K562 (cell line): Measurements from ENCODE around the gene MRPS5. TPM values are rescaled to one million over a fixed set of nuclear protein-coding genes. Genes with fewer than 3 reads are reported as not detected.

ENCODE experiments used
- ATAC-seq: fragments of 200-7000 bp; cut with Tn5 transposase; 3 replicates; pipeline ENCODE4 v1.9.1; 2020; ENCODE audit warnings: moderate library complexity
- BruUV-seq: library from RNA; stranded (reverse); fragments of 400-500 nt; replicated peaks from 2 replicates; lab custom pipeline; 2021; lab: Mats Ljungman, UMichigan
- CTCF ChIA-PET: fragments of 300-600 bp; formaldehyde crosslinking; extraction: SDS; loops from one replicate; lab custom pipeline; 2021; ENCODE audit warnings: low intra/inter-chr PET ratio; lab: Yijun Ruan, JAX
- POLR2A ChIA-PET: fragments of 300-600, 350-650 bp; sonication (Branson Sonifier 250); formaldehyde crosslinking; extraction: SDS; loops from one replicate; lab custom pipeline; 2021; ENCODE audit warnings: antibody characterized with exemption, inconsistent platforms; lab: Yijun Ruan, JAX
- DNase-seq, 4 experiments: peaks; one replicate each; pipeline versions ENCODE4 v3.0.0 to v3.0.0-alpha.2; 2011 to 2018; ENCODE audit warnings: low spot score in 3 of 4, mixed read lengths in 3 of 4; ENCODE audit errors: extremely low read depth in 1 of 4
- FAIRE-seq: peaks from 2 replicates; lab custom pipeline; 2011; peaks lifted over from hg19 to GRCh38; lab: Jason Lieb, UNC
- H2AFZ ChIP-seq: 2 replicates; pipeline ENCODE4 v1.6.0; 2011; ENCODE audit warnings: low read depth, low read length, control low read depth, inconsistent platforms
- H3K27ac ChIP-seq: fragments of 200-600 bp; 3 replicates; pipeline ENCODE4 v1.8.0; 2011; ENCODE audit warnings: low read depth, mild to moderate bottlenecking, control low read depth, inconsistent platforms, low read length, moderate library complexity, mixed read lengths; ENCODE audit errors: extremely low read depth
- H3K27me3 ChIP-seq, 2 experiments: fragments of 300-600 bp in 1 of 2; 2 replicates in 1 of 2; 3 replicates in 1 of 2; pipeline versions ENCODE4 v1.6.0 to v1.8.0; 2011; ENCODE audit warnings: inconsistent platforms in 2 of 2, low read length in 2 of 2, mild to moderate bottlenecking in 1 of 2, mixed read lengths in 1 of 2, moderate library complexity in 1 of 2; ENCODE audit not compliant: control insufficient read depth in 2 of 2, insufficient read depth in 2 of 2
- H3K36me3 ChIP-seq: fragments of 300-600 bp; 3 replicates; pipeline ENCODE4 v1.8.0; 2011; ENCODE audit warnings: mild to moderate bottlenecking, low read length, inconsistent platforms; ENCODE audit not compliant: control insufficient read depth, insufficient read depth
- H3K4me1 ChIP-seq, 2 experiments: fragments of 200-600 bp in 1 of 2; replicated peaks in 1 of 2; 2 replicates in 1 of 2; 3 replicates in 1 of 2; pipeline versions ENCODE4 v1.5.1 to v1.8.0; 2011; ENCODE audit warnings: inconsistent platforms in 2 of 2, low read length in 2 of 2, mild to moderate bottlenecking in 1 of 2, mixed read lengths in 1 of 2, moderate library complexity in 1 of 2; ENCODE audit not compliant: control insufficient read depth in 2 of 2, insufficient read depth in 2 of 2
- H3K4me2 ChIP-seq: 2 replicates; pipeline ENCODE4 v1.6.1; 2011; ENCODE audit warnings: low read length, control low read depth, inconsistent platforms, mixed read lengths; ENCODE audit not compliant: insufficient read depth
- H3K4me3 ChIP-seq: fragments of 200-600 bp; sonication (generic), shearing (Covaris generic); 2 replicates; pipeline ENCODE4 v1.5.1; 2016; ENCODE audit warnings: control low read depth, inconsistent platforms
- H3K79me2 ChIP-seq: fragments of 200-600 bp; 3 replicates; pipeline ENCODE4 v1.8.0; 2011; ENCODE audit warnings: low read length, inconsistent platforms; ENCODE audit not compliant: control insufficient read depth, insufficient read depth
- H3K9ac ChIP-seq, 2 experiments: 2 replicates each; pipeline versions ENCODE4 v1.6.0 to v1.6.1; 2011; ENCODE audit warnings: low read depth in 2 of 2, low read length in 2 of 2, control low read depth in 1 of 2, inconsistent platforms in 1 of 2, mild to moderate bottlenecking in 1 of 2, mixed read lengths in 1 of 2; ENCODE audit not compliant: insufficient read depth in 1 of 2
- H3K9me1 ChIP-seq: one replicate; pipeline ENCODE4 v1.6.0; 2011; ENCODE audit warnings: inconsistent platforms, mild to moderate bottlenecking, low read length, moderate library complexity; ENCODE audit not compliant: control insufficient read depth, insufficient read depth
- H3K9me3 ChIP-seq: replicated peaks from 2 replicates; pipeline ENCODE4 v1.5.1; 2011; ENCODE audit warnings: low read depth, low read length, inconsistent platforms; ENCODE audit not compliant: control insufficient read depth, insufficient read depth
- H4K20me1 ChIP-seq: replicated peaks from 2 replicates; pipeline ENCODE4 v1.6.1; 2011; ENCODE audit warnings: low read length, inconsistent platforms, mixed read lengths; ENCODE audit not compliant: control insufficient read depth, insufficient read depth
- ETV5 ChIP-seq: sonication (generic); formaldehyde crosslinking; IDR thresholded peaks from 2 replicates; pipeline ENCODE4 v1.4.0; 2020; ENCODE audit warnings: low read depth, mild to moderate bottlenecking, missing genetic modification reagents
- ZFP30 ChIP-seq: fragments of 250-450 bp; sonication (Bioruptor Pico); IDR thresholded peaks from 2 replicates; pipeline ENCODE4 v1.8.0; 2022; ENCODE audit warnings: moderate library complexity, mild to moderate bottlenecking, inconsistent platforms, borderline replicate concordance
- ZNF263 ChIP-seq: sonication (generic); formaldehyde crosslinking; IDR thresholded peaks from 2 replicates; pipeline ENCODE4 v1.8.0; 2022; ENCODE audit warnings: mild to moderate bottlenecking, missing genetic modification reagents, borderline replicate concordance
- ZNF3 ChIP-seq: fragments of 250-450 bp; sonication (Bioruptor Pico); IDR thresholded peaks from 2 replicates; pipeline ENCODE4 v1.5.0; 2021; ENCODE audit warnings: mild to moderate bottlenecking, moderate library complexity
- ZNF318 ChIP-seq, 2 experiments: fragments of 450-650 bp; IDR thresholded peaks; 2 replicates each; pipeline ENCODE4 v1.6.1; 2016; ENCODE audit warnings: mild to moderate bottlenecking in 2 of 2, borderline replicate concordance in 1 of 2, low read depth in 1 of 2, moderate library complexity in 1 of 2
- ZNF354B ChIP-seq: fragments of 250-450 bp; sonication (Bioruptor Pico); IDR thresholded peaks from 2 replicates; pipeline ENCODE4 v1.4.0; 2020
- WGBS: fragments of 100-300 bp; shearing (Covaris generic); methylation state at CpG from one replicate; pipeline ENCODE4 v1.1.6; 2016; ENCODE audit warnings: low coverage, mixed read lengths; ENCODE audit not compliant: insufficient coverage; ENCODE audit errors: missing lambda C conversion rate; 5-methylcytosine and 5-hydroxymethylcytosine counted together
- in situ Hi-C: fragments of 300-500 bp; cut with MboI; formaldehyde crosslinking; loops from 4 replicates; pipeline ENCODE4 v1.15.0; 2018; ENCODE audit warnings: inconsistent platforms, mixed read lengths
- intact Hi-C: fragments of 100-400 bp; cut with micrococcal nuclease; formaldehyde crosslinking; loops from 2 replicates; pipeline ENCODE4 v1.14.2; 2022
- polyA plus RNA-seq, 8 experiments: library from polyadenylated mRNA; depleted of rRNA in 4 of 8; stranded (reverse) in 5 of 8; unstranded in 3 of 8; fragments of >200 nt; fragmentation: Nextera tagmentation in 2 of 8; fragmentation: Illumina TruSeq in 1 of 8; extraction: Ambion mirVana in 2 of 8; extraction: Trizol in 1 of 8; gene quantifications; 2 replicates each; pipeline versions ENCODE4 v1.2.1 to v1.2.3, GENCODE V29; 2011 to 2014; ENCODE audit warnings: inconsistent platforms in 1 of 8, missing spikeins in 1 of 8
- total RNA-seq, 7 experiments: library from RNA; depleted of rRNA in 6 of 7; stranded (reverse); fragments of >200 nt in 6 of 7; fragmentation: Illumina TruSeq in 2 of 7; extraction: Trizol in 2 of 7; gene quantifications; 2 replicates each; pipeline versions ENCODE4 v1.2.1 to v1.2.3, GENCODE V29; 2011 to 2021; ENCODE audit warnings: low replicate concordance in 1 of 7

MRPS5 gene
- total and polyA plus RNA-seq, 9 of the 15 experiments (the other 6 are each of a cell fraction or from before 2014, with no cell fraction given): 85.0 to 162 (median 118) TPM

DNA sequence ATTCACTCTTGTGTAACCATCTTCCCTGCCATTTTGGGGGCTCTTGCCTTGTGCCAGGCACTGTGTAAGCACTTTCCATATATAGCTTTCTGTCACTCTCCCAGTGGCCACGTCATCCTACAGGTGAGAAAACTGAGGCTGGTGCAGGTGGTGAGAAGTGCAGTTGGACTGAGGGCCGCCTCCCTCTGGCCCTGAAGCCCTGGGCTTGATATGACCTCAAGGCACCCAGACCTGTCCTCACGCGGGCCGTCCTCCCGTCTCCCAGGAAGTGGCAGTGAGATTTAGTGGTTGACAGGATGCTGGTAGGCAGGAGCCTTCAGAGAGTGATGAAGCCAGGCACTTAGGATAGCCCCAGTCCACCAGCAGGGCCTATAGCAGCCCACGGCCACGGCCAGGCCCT is 65.6 kb downstream of the MRPS5 start:
- Histone ChIP-seq H3K9me3 (no peaks in the 10 kb centered on the region), H3K4me2 (no peak overlapping the region), H3K36me3 (no peaks in the 10 kb centered on the region), H3K9me1 (no peaks in the 10 kb centered on the region), H2AFZ (no peak overlapping the region), H3K27ac (no peak overlapping the region), H3K4me1 (no peaks in the 10 kb centered on the region), H3K27me3 (peaks cover 13 to 84% of the 10 kb centered on the region in 2 experiments), H4K20me1 (peaks cover 10% of the 10 kb centered on the region; the same call in 1 of the 2 replicates), H3K9ac (no peak overlapping the region), H3K79me2 (no peaks in the 10 kb centered on the region), H3K4me3 (no peak overlapping the region)
- no peak for ATAC-seq
- no peak for TF ChIP-seq ZNF354B (CRISPR knock-in tag)
- DNase-seq: no peak
- in situ Hi-C loops (no loop called here), intact Hi-C loops (no loop called here)
- 0% methylated on average over 8 of the region's 8 CpGs for WGBS
- no TSS peak for BruUV-seq
- ChIA-PET CTCF (no interaction called here), POLR2A (no interaction called here)
- no peak for FAIRE-seq

DNA sequence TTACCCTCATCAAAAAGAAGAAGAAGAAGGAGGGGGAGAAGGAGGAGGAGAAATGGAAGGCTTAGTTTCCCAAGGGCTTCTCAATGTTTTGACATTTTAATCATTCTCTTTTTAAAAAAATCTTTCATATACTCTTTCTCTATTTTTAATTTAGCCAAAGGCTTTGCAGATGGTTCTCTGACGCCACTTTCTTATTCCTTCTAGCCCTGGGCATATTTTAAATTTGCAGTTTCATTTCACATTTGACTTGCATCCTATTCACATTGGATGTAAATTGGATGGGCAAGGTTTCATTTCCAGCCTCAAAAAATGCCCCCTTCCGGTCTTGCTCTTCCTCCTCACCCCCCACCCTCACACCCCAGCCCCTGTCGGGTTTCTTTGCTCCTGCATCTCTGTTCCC is 66.3 kb downstream of the MRPS5 start:
- intact Hi-C loops (no loop called here), in situ Hi-C loops (no loop called here)
- no peak for DNase-seq
- Histone ChIP-seq H3K9me3 (no peaks in the 10 kb centered on the region), H3K9ac (no peak overlapping the region), H3K27me3 (peaks cover 13 to 81% of the 10 kb centered on the region in 2 experiments), H3K9me1 (no peaks in the 10 kb centered on the region), H3K79me2 (no peaks in the 10 kb centered on the region), H3K4me1 (no peaks in the 10 kb centered on the region), H3K27ac (no peak overlapping the region), H3K36me3 (no peaks in the 10 kb centered on the region), H2AFZ (no peak overlapping the region), H3K4me3 (no peak overlapping the region), H4K20me1 (peaks cover 5% of the 10 kb centered on the region; the same call in 1 of the 2 replicates), H3K4me2 (no peak overlapping the region)
- no TSS peak for BruUV-seq
- ChIA-PET POLR2A (interaction anchor here (2.4 kb wide), 1 partner anchor 24 kb away, joined by 7 read pairs; no protein-coding TSS in a partner anchor), CTCF (no interaction called here)
- no peak for ATAC-seq
- WGBS: 0% methylated on average over 3 of the region's 3 CpGs
- FAIRE-seq: no peak
- TF ChIP-seq ZNF263 (CRISPR knock-in tag) (no peak), ETV5 (no peak), ZNF318 (IDR thresholded peaks at IDR 0.05; ENCODE audit: borderline replicate concordance in 1 of 2, low read depth in 1 of 2) (no peak), ZFP30 (CRISPR knock-in tag) (no peak), ZNF3 (CRISPR knock-in tag) (no peak)
